HCT116 (cell line): ENCODE results near the gene PLCG2. TPM values are rescaled to one million over a fixed set of nuclear protein-coding genes. Genes with fewer than 3 reads are reported as not detected.

Experiments
- ATAC-seq: fragments of 200-7000 bp; cut with Tn5 transposase; 2 replicates; pipeline ENCODE4 v1.9.1; 2020; ENCODE audit warnings: mild to moderate bottlenecking, moderate library complexity
- BruUV-seq: library from RNA; stranded (reverse); fragments of 400-500 nt; replicated peaks from 2 replicates; lab custom pipeline; 2021; lab: Mats Ljungman, UMichigan
- CTCF ChIA-PET: fragments of 300-600 bp; sonication (Branson Sonifier 250); formaldehyde crosslinking; loops from one replicate; lab custom pipeline; 2021; ENCODE audit warnings: antibody characterized with exemption; lab: Charles Lee
- POLR2A ChIA-PET: fragments of 300-600, 350-600 bp; sonication (Branson Sonifier 250); formaldehyde crosslinking; loops from one replicate; lab custom pipeline; 2021; ENCODE audit warnings: antibody characterized with exemption; lab: Charles Lee
- RAD21 ChIA-PET, 2 experiments: fragments of 300-600 bp; sonication (Branson Sonifier 250); formaldehyde crosslinking; loops; one replicate each; lab custom pipeline; 2023; ENCODE audit warnings: low total read pairs in 2 of 2; ENCODE audit not compliant: uncharacterized antibody in 2 of 2, unreplicated experiment in 2 of 2, low non-redundant PET in 1 of 2; lab: Charles Lee
- DNase-seq: peaks from one replicate; pipeline ENCODE4 v3.0.0-alpha.2; 2010; ENCODE audit warnings: low read depth, low spot score
- H2AFZ ChIP-seq: fragments of 200-600 bp; shearing (Covaris generic), sonication (generic); 2 replicates; pipeline ENCODE4 v1.6.1; 2017; ENCODE audit warnings: low read depth, mixed run types, mixed read lengths, antibody characterized with exemption, low read length; ENCODE audit not compliant: poor library complexity, severe bottlenecking
- H3K27ac ChIP-seq: 2 replicates; pipeline ENCODE4 v1.5.1; 2012; ENCODE audit warnings: low read depth, low read length
- H3K27me3 ChIP-seq: fragments of 200-600 bp; sonication (generic); 2 replicates; pipeline ENCODE4 v1.6.1; 2016; ENCODE audit warnings: mixed run types, low read length, mixed read lengths; ENCODE audit not compliant: insufficient read depth
- H3K36me3 ChIP-seq, 2 experiments: fragments of 200-500 bp in 1 of 2; fragments of 200-600 bp in 1 of 2; sonication (Bioruptor generic) in 1 of 2; sonication (generic) in 1 of 2; 2 replicates each; pipeline versions ENCODE4 v1.5.1 to v1.6.1; 2014 to 2016; ENCODE audit warnings: low read length in 2 of 2, inconsistent platforms in 1 of 2, mixed read lengths in 1 of 2, mixed run types in 1 of 2; ENCODE audit not compliant: insufficient read depth in 2 of 2, control insufficient read depth in 1 of 2
- H3K4me1 ChIP-seq, 2 experiments: fragments of 200-600 bp in 1 of 2; sonication (generic) in 1 of 2; 2 replicates each; pipeline versions ENCODE4 v1.5.1 to v1.6.1; 2012 to 2017; ENCODE audit warnings: low read length in 2 of 2, inconsistent platforms in 1 of 2, mild to moderate bottlenecking in 1 of 2, mixed read lengths in 1 of 2, mixed run types in 1 of 2, moderate library complexity in 1 of 2; ENCODE audit not compliant: insufficient read depth in 2 of 2, control insufficient read depth in 1 of 2
- H3K4me2 ChIP-seq: fragments of 200-600 bp; sonication (generic); 2 replicates; pipeline ENCODE4 v1.6.1; 2017; ENCODE audit warnings: mixed run types, low read length, mixed read lengths
- H3K4me3 ChIP-seq, 2 experiments: fragments of 200-600 bp in 1 of 2; sonication (generic) in 1 of 2; replicated peaks in 1 of 2; 2 replicates each; pipeline ENCODE4 v1.5.1; 2011 to 2016; ENCODE audit warnings: low read length in 2 of 2, control low read depth in 1 of 2, low read depth in 1 of 2, mild to moderate bottlenecking in 1 of 2, mixed read lengths in 1 of 2, mixed run types in 1 of 2
- H3K79me2 ChIP-seq: fragments of 200-600 bp; sonication (generic); 2 replicates; pipeline ENCODE4 v1.6.1; 2017; ENCODE audit warnings: mild to moderate bottlenecking, mixed run types, low read length, moderate library complexity, mixed read lengths; ENCODE audit not compliant: insufficient read depth
- H3K9ac ChIP-seq: fragments of 200-600 bp; sonication (generic); 2 replicates; pipeline ENCODE4 v1.6.1; 2016; ENCODE audit warnings: low read length, mixed read lengths
- H3K9me2 ChIP-seq: fragments of 200-600 bp; sonication (generic), shearing (Covaris generic); 2 replicates; pipeline ENCODE4 v1.6.1; 2017; ENCODE audit warnings: mixed run types, mild to moderate bottlenecking, moderate library complexity; ENCODE audit not compliant: insufficient read depth
- H3K9me3 ChIP-seq, 2 experiments: fragments of 200-500 bp in 1 of 2; fragments of 200-600 bp in 1 of 2; sonication (Bioruptor generic) in 1 of 2; sonication (generic) in 1 of 2; 2 replicates each; pipeline ENCODE4 v1.6.1; 2014 to 2017; ENCODE audit warnings: low read length in 2 of 2, mixed read lengths in 2 of 2, inconsistent platforms in 1 of 2, low read depth in 1 of 2, mild to moderate bottlenecking in 1 of 2, mixed run types in 1 of 2, moderate library complexity in 1 of 2; ENCODE audit not compliant: control insufficient read depth in 1 of 2, insufficient read depth in 1 of 2
- H4K20me1 ChIP-seq: fragments of 200-600 bp; sonication (generic), shearing (Covaris generic); 2 replicates; pipeline ENCODE4 v1.6.1; 2017; ENCODE audit warnings: mixed run types, mild to moderate bottlenecking, moderate library complexity; ENCODE audit not compliant: insufficient read depth
- CBX3 ChIP-seq: IDR thresholded peaks from 2 replicates; pipeline ENCODE4 v1.6.1; 2012; ENCODE audit warnings: low read depth
- CEBPB ChIP-seq: IDR thresholded peaks from 2 replicates; pipeline ENCODE4 v1.6.1; 2012; ENCODE audit warnings: low read depth
- ELF1 ChIP-seq: IDR thresholded peaks from 2 replicates; pipeline ENCODE4 v1.6.1; 2012; ENCODE audit warnings: low read depth, borderline replicate concordance
- EZH2 ChIP-seq: fragments of 200-600 bp; sonication (generic); IDR thresholded peaks from 2 replicates; pipeline ENCODE4 v1.6.1; 2017; ENCODE audit warnings: antibody characterized with exemption, mixed run types
- EZH2phosphoT487 ChIP-seq: fragments of 200-600 bp; IDR thresholded peaks from 2 replicates; pipeline ENCODE4 v1.6.1; 2018; ENCODE audit warnings: antibody characterized with exemption, borderline replicate concordance
- FOSL1 ChIP-seq: IDR thresholded peaks from 2 replicates; pipeline ENCODE4 v1.6.1; 2012; ENCODE audit warnings: low read depth
- JUND ChIP-seq: IDR thresholded peaks from 2 replicates; pipeline ENCODE4 v1.6.1; 2012
- POLR2A ChIP-seq: IDR thresholded peaks from 2 replicates; pipeline ENCODE4 v1.7.0; 2011; ENCODE audit warnings: borderline replicate concordance; ENCODE audit not compliant: insufficient read depth, insufficient read length; ENCODE audit errors: extremely low read depth
- POLR2AphosphoS5 ChIP-seq: IDR thresholded peaks from 2 replicates; pipeline ENCODE4 v1.6.1; 2011; ENCODE audit warnings: mild to moderate bottlenecking, low read depth, low read length, moderate library complexity
- SP1 ChIP-seq: IDR thresholded peaks from 2 replicates; pipeline ENCODE4 v1.6.1; 2012; ENCODE audit warnings: low read depth
- SRF ChIP-seq: IDR thresholded peaks from 2 replicates; pipeline ENCODE4 v1.6.1; 2012; ENCODE audit warnings: low read depth
- YY1 ChIP-seq: IDR thresholded peaks from 2 replicates; pipeline ENCODE4 v1.6.1; 2011; ENCODE audit warnings: low read length, low read depth, moderate library complexity, mild to moderate bottlenecking; ENCODE audit not compliant: insufficient replicate concordance; ENCODE audit errors: extremely low read depth
- ZFX ChIP-seq: fragments of 450-650 bp; IDR thresholded peaks from 2 replicates; pipeline ENCODE4 v1.6.1; 2017
- ZNF274 ChIP-seq: fragments of 200-500 bp; sonication (Bioruptor generic); IDR thresholded peaks from 2 replicates; pipeline ENCODE4 v1.6.1; 2014; ENCODE audit warnings: mild to moderate bottlenecking, low read depth, low read length, inconsistent platforms
- intact Hi-C: fragments of 100-400 bp; cut with micrococcal nuclease; formaldehyde crosslinking; loops from 2 replicates; pipeline ENCODE4 v1.10.0; 2022
- total RNA-seq: library from RNA; stranded (reverse); gene quantifications from one replicate; pipeline ENCODE4 v1.2.1, GENCODE V29; 2021; ENCODE audit not compliant: unreplicated experiment
- TF ChIP-seq, protein P1 (sequence below), 3 experiments: fragments of 200-600 bp in 1 of 3; sonication (generic) in 1 of 3; IDR thresholded peaks in 2 of 3; conservative IDR thresholded peaks in 1 of 3; 2 replicates each; pipeline ENCODE4 v1.5.1; 2012 to 2017; ENCODE audit warnings: low read depth in 2 of 3, low read length in 2 of 3, antibody characterized with exemption in 1 of 3, borderline replicate concordance in 1 of 3, control low read depth in 1 of 3, mild to moderate bottlenecking in 1 of 3, mixed read lengths in 1 of 3, mixed run types in 1 of 3, moderate library complexity in 1 of 3; ENCODE audit not compliant: insufficient read depth in 1 of 3
- TF ChIP-seq, protein P2 (sequence below): IDR thresholded peaks from 2 replicates; pipeline ENCODE4 v1.6.1; 2011; ENCODE audit warnings: mild to moderate bottlenecking, low read length, moderate library complexity; ENCODE audit not compliant: insufficient replicate concordance; ENCODE audit errors: extremely low read depth
- TF ChIP-seq, protein P3 (sequence below): IDR thresholded peaks from 2 replicates; pipeline ENCODE4 v1.6.1; 2012
- TF ChIP-seq, protein P4 (sequence below): IDR thresholded peaks from 2 replicates; pipeline ENCODE4 v1.6.1; 2012

The PLCG2 gene
- total RNA-seq, 1 experiment from 2014 or later: 31.2 TPM

DNA sequence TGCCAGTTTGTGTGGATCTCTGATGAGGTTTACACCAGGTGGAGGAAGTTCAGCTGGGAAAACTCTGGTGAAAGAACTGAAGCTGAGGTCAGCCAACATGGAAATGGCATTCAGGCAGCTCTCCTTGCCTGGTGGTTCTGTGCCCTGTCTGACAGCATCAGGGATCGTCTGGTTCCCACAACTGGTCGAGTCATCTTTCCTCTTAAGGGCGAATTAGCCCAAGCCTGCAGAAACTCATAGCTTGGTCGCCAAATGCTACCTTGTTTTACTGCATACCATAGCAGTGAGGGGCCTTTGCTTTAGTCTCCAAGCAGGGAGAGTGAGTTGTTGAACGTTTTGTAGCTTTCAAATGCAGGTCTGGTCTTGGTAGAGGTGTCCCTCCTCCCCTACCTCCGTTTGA lies 7.2 kb downstream of the PLCG2 start:
- no peaks in the 10 kb centered on the region for H3K4me1 ChIP-seq
- ATAC-seq: no peak
- no peaks in the 10 kb centered on the region for H4K20me1 ChIP-seq
- TF ChIP-seq CEBPB: no peak
- TF ChIP-seq EZH2: no peak
- TF ChIP-seq SP1: no peak
- TF ChIP-seq, protein P1, sequence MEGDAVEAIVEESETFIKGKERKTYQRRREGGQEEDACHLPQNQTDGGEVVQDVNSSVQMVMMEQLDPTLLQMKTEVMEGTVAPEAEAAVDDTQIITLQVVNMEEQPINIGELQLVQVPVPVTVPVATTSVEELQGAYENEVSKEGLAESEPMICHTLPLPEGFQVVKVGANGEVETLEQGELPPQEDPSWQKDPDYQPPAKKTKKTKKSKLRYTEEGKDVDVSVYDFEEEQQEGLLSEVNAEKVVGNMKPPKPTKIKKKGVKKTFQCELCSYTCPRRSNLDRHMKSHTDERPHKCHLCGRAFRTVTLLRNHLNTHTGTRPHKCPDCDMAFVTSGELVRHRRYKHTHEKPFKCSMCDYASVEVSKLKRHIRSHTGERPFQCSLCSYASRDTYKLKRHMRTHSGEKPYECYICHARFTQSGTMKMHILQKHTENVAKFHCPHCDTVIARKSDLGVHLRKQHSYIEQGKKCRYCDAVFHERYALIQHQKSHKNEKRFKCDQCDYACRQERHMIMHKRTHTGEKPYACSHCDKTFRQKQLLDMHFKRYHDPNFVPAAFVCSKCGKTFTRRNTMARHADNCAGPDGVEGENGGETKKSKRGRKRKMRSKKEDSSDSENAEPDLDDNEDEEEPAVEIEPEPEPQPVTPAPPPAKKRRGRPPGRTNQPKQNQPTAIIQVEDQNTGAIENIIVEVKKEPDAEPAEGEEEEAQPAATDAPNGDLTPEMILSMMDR (IDR thresholded peaks at IDR 0.05 in 2 of 3, conservative IDR thresholded peaks at IDR 0.05 in 1 of 3; ENCODE audit: borderline replicate concordance in 1 of 3, insufficient read depth in 1 of 3, low read depth in 2 of 3, low read length in 2 of 3): no peak
- TF ChIP-seq ZNF274: no peak
- TF ChIP-seq JUND: no peak
- TF ChIP-seq POLR2AphosphoS5: no peak
- TF ChIP-seq, protein P2, sequence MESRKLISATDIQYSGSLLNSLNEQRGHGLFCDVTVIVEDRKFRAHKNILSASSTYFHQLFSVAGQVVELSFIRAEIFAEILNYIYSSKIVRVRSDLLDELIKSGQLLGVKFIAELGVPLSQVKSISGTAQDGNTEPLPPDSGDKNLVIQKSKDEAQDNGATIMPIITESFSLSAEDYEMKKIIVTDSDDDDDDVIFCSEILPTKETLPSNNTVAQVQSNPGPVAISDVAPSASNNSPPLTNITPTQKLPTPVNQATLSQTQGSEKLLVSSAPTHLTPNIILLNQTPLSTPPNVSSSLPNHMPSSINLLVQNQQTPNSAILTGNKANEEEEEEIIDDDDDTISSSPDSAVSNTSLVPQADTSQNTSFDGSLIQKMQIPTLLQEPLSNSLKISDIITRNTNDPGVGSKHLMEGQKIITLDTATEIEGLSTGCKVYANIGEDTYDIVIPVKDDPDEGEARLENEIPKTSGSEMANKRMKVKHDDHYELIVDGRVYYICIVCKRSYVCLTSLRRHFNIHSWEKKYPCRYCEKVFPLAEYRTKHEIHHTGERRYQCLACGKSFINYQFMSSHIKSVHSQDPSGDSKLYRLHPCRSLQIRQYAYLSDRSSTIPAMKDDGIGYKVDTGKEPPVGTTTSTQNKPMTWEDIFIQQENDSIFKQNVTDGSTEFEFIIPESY: no peak
- no peak for TF ChIP-seq SRF
- TF ChIP-seq, protein P3, sequence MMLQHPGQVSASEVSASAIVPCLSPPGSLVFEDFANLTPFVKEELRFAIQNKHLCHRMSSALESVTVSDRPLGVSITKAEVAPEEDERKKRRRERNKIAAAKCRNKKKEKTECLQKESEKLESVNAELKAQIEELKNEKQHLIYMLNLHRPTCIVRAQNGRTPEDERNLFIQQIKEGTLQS: no peak
- no peak for TF ChIP-seq EZH2phosphoT487
- no peak for TF ChIP-seq CBX3
- no peak for TF ChIP-seq FOSL1
- TF ChIP-seq YY1: no peak
- no peak for TF ChIP-seq ELF1
- no peak for TF ChIP-seq POLR2A
- TF ChIP-seq, protein P4, sequence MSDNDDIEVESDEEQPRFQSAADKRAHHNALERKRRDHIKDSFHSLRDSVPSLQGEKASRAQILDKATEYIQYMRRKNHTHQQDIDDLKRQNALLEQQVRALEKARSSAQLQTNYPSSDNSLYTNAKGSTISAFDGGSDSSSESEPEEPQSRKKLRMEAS: no peak
- no peak for TF ChIP-seq ZFX
- H3K4me3 ChIP-seq: no peak overlapping the region
- H3K9me2 ChIP-seq: no peaks in the 10 kb centered on the region
- no peak overlapping the region for H2AFZ ChIP-seq
- no peaks in the 10 kb centered on the region for H3K27me3 ChIP-seq
- BruUV-seq: no TSS peak
- no peaks in the 10 kb centered on the region for H3K79me2 ChIP-seq
- H3K9ac ChIP-seq: no peak overlapping the region
- CTCF ChIA-PET: no interaction called here
- intact Hi-C loops: no loop called here
- H3K4me2 ChIP-seq: no peak overlapping the region
- no peak overlapping the region for H3K27ac ChIP-seq
- 0 out of 4 replicates have a peak, but pooled peaks cover 0 to 2% of the 10 kb centered on the region in 2 experiments for H3K36me3 ChIP-seq
- no peaks in the 10 kb centered on the region for H3K9me3 ChIP-seq
- RAD21 ChIA-PET: no interaction called here
- no peak for DNase-seq
- POLR2A ChIA-PET: no interaction called here
